ENCODE results near the gene FOXRED2.
A peak's percentile ranks its signal among the peaks of the same experiment; 100 is the strongest.

- peak; percentile 94 to 97 for TF ChIP-seq CTCF (conservative IDR thresholded peaks at IDR 0.05 in 1 of 2, IDR thresholded peaks at IDR 0.05 in 1 of 2; ENCODE audit: low read depth in 1 of 2, low read length in 2 of 2)
- TF ChIP-seq EZH2 (IDR thresholded peaks at IDR 0.05; ENCODE audit: low read length, missing control alignments): no peak
Observed at GRCh38 chr22:36470162-36470993, 36.5 kb downstream of the FOXRED2 start.
